Endothelial cell of umbilical vein (primary cell): ENCODE measurements around the gene HID1. TPM values are rescaled to one million over a fixed set of nuclear protein-coding genes. Genes with fewer than 3 reads are reported as not detected.

ENCODE experiments used
- BruUV-seq: library from RNA; stranded (reverse); fragments of 400-500 nt; replicated peaks from 2 replicates; lab custom pipeline; 2021; lab: Mats Ljungman, UMichigan
- CTCF ChIA-PET: fragments of 300-600, 350-600 bp; sonication (Branson Sonifier 250); formaldehyde crosslinking; loops from one replicate; lab custom pipeline; 2021; ENCODE audit warnings: antibody characterized with exemption, inconsistent platforms; lab: Charles Lee
- POLR2A ChIA-PET: fragments of 300-600, 350-600 bp; sonication (Branson Sonifier 250); formaldehyde crosslinking; loops from one replicate; lab custom pipeline; 2021; ENCODE audit warnings: antibody characterized with exemption, inconsistent platforms; lab: Charles Lee
- DNase-seq: peaks from one replicate; pipeline ENCODE4 v3.0.0-alpha.2; 2011; ENCODE audit warnings: low read depth, low spot score
- FAIRE-seq: peaks from 2 replicates; lab custom pipeline; 2011; peaks lifted over from hg19 to GRCh38; lab: Jason Lieb, UNC
- H2AFZ ChIP-seq: 2 replicates; pipeline ENCODE4 v1.6.0; 2012; ENCODE audit warnings: low read depth, low read length, control low read depth, inconsistent platforms
- H3K27ac ChIP-seq: 2 replicates; pipeline ENCODE4 v1.5.1; 2011; ENCODE audit warnings: low read depth, mild to moderate bottlenecking, control low read depth, low read length, moderate library complexity; ENCODE audit not compliant: insufficient read depth
- H3K27me3 ChIP-seq, 2 experiments: 2 replicates each; pipeline versions ENCODE4 v1.6.0 to v1.6.1; 2011; ENCODE audit warnings: low read length in 2 of 2, mixed read lengths in 1 of 2; ENCODE audit not compliant: control insufficient read depth in 2 of 2, insufficient read depth in 2 of 2
- H3K36me3 ChIP-seq, 2 experiments: 2 replicates in 1 of 2; 3 replicates in 1 of 2; pipeline ENCODE4 v1.5.1; 2011; ENCODE audit warnings: low read length in 2 of 2, mild to moderate bottlenecking in 1 of 2, moderate library complexity in 1 of 2; ENCODE audit not compliant: control insufficient read depth in 2 of 2, insufficient read depth in 2 of 2; ENCODE audit errors: extremely low read depth in 1 of 2
- H3K4me1 ChIP-seq: 3 replicates; pipeline ENCODE4 v1.5.1; 2011; ENCODE audit warnings: mild to moderate bottlenecking, low read length; ENCODE audit not compliant: control insufficient read depth, insufficient read depth; ENCODE audit errors: extremely low read depth
- H3K4me2 ChIP-seq: 2 replicates; pipeline ENCODE4 v1.6.1; 2011; ENCODE audit warnings: low read length, control low read depth, mixed read lengths; ENCODE audit not compliant: insufficient read depth
- H3K4me3 ChIP-seq, 3 experiments: fragments of 200-600 bp in 1 of 3; sonication (generic), shearing (Covaris generic) in 1 of 3; replicated peaks in 1 of 3; 2 replicates each; pipeline ENCODE4 v1.5.1; 2011 to 2016; ENCODE audit warnings: control low read depth in 3 of 3, low read length in 3 of 3, mild to moderate bottlenecking in 2 of 3, inconsistent platforms in 1 of 3, low read depth in 1 of 3, moderate library complexity in 1 of 3; ENCODE audit not compliant: insufficient read depth in 1 of 3
- H3K79me2 ChIP-seq: 2 replicates; pipeline ENCODE4 v1.6.0; 2012; ENCODE audit warnings: low read length, inconsistent platforms; ENCODE audit not compliant: control insufficient read depth, insufficient read depth
- H3K9ac ChIP-seq: replicated peaks from 2 replicates; pipeline ENCODE3; 2011; ENCODE audit warnings: low read length, control low read depth; ENCODE audit not compliant: insufficient read depth; ENCODE audit errors: extremely low read depth
- H3K9me1 ChIP-seq: replicated peaks from 3 replicates; pipeline ENCODE4 v1.6.0; 2011; ENCODE audit warnings: mild to moderate bottlenecking, low read length; ENCODE audit not compliant: control insufficient read depth, insufficient read depth; ENCODE audit errors: extremely low read depth
- H3K9me3 ChIP-seq: replicated peaks from 2 replicates; pipeline ENCODE4 v1.5.1; 2012; ENCODE audit warnings: low read length, inconsistent platforms; ENCODE audit not compliant: control insufficient read depth, insufficient read depth
- H4K20me1 ChIP-seq: replicated peaks from 2 replicates; pipeline ENCODE3; 2011; ENCODE audit warnings: mild to moderate bottlenecking, low read length; ENCODE audit not compliant: control insufficient read depth, insufficient read depth; ENCODE audit errors: extremely low read depth
- EZH2 ChIP-seq: IDR thresholded peaks from 2 replicates; pipeline ENCODE4 v1.6.1; 2012; ENCODE audit warnings: borderline replicate concordance, low read depth, mild to moderate bottlenecking, moderate library complexity, low read length, inconsistent platforms; ENCODE audit not compliant: severe bottlenecking
- FOS ChIP-seq: IDR thresholded peaks from 2 replicates; pipeline ENCODE4 v1.6.1; 2011; ENCODE audit warnings: mild to moderate bottlenecking, low read length, moderate library complexity, borderline replicate concordance; ENCODE audit not compliant: insufficient read depth
- GATA2 ChIP-seq: IDR thresholded peaks from 2 replicates; pipeline ENCODE4 v1.7.0; 2011; ENCODE audit warnings: low read depth, mild to moderate bottlenecking, moderate library complexity, mixed read lengths, low read length; ENCODE audit not compliant: insufficient read length, insufficient read depth
- JUN ChIP-seq: IDR thresholded peaks from 2 replicates; pipeline ENCODE4 v1.6.1; 2011; ENCODE audit warnings: borderline replicate concordance, low read depth; ENCODE audit not compliant: insufficient read length, insufficient read depth
- MYC ChIP-seq: IDR thresholded peaks from one replicate; pipeline ENCODE4 v1.6.1; 2011; ENCODE audit warnings: mild to moderate bottlenecking, low read depth, low read length
- POLR2A ChIP-seq: IDR thresholded peaks from 2 replicates; pipeline ENCODE4 v1.6.1; 2012; ENCODE audit warnings: low read depth, mild to moderate bottlenecking, control low read depth, low read length
- POLR2AphosphoS5 ChIP-seq: IDR thresholded peaks from 2 replicates; pipeline ENCODE4 v1.6.1; 2012; ENCODE audit warnings: low read depth, mild to moderate bottlenecking, control low read depth, low read length, moderate library complexity; ENCODE audit not compliant: insufficient read depth
- dilution Hi-C: fragments of 300-500 bp; cut with MboI; formaldehyde crosslinking; loops from one replicate; pipeline ENCODE4 v1.15.0; 2019; ENCODE audit warnings: low sequenced_read_pairs; ENCODE audit not compliant: extremely low pct_ligation_motif_present
- intact Hi-C: fragments of 100-400 bp; cut with micrococcal nuclease; formaldehyde crosslinking; loops from one replicate; pipeline ENCODE4 v1.10.0; 2022
- polyA plus RNA-seq, 4 experiments: library from polyadenylated mRNA; depleted of rRNA in 3 of 4; stranded (reverse) in 3 of 4; unstranded in 1 of 4; fragments of >200 nt; gene quantifications; 2 replicates each; pipeline versions ENCODE4 v1.2.1 to v1.2.3, GENCODE V29; 2011 to 2012; ENCODE audit warnings: missing spikeins in 1 of 4
- total RNA-seq: library from RNA; stranded (reverse); gene quantifications from 2 replicates; pipeline ENCODE4 v1.2.3, GENCODE V29; 2021
- TF ChIP-seq, protein P1 (sequence below): IDR thresholded peaks from 2 replicates; pipeline ENCODE4 v1.6.1; 2011; ENCODE audit not compliant: insufficient read depth, insufficient read length
- TF ChIP-seq, protein P2 (sequence below), 2 donors: IDR thresholded peaks; 1 replicate in 1 of 2; 2 replicates in 1 of 2; pipeline ENCODE4 v1.5.1; 2011; ENCODE audit warnings: low read length in 2 of 2, mild to moderate bottlenecking in 2 of 2, moderate library complexity in 2 of 2, control low read depth in 1 of 2, inconsistent platforms in 1 of 2, low read depth in 1 of 2; ENCODE audit not compliant: insufficient read depth in 1 of 2; ENCODE audit errors: extremely low read depth in 1 of 2

Gene HID1
- total and polyA plus RNA-seq, 2 donors (not counting 3 experiments of a cell fraction or from before 2014, with no cell fraction given) = 41.4 to 53.3 TPM

DNA sequence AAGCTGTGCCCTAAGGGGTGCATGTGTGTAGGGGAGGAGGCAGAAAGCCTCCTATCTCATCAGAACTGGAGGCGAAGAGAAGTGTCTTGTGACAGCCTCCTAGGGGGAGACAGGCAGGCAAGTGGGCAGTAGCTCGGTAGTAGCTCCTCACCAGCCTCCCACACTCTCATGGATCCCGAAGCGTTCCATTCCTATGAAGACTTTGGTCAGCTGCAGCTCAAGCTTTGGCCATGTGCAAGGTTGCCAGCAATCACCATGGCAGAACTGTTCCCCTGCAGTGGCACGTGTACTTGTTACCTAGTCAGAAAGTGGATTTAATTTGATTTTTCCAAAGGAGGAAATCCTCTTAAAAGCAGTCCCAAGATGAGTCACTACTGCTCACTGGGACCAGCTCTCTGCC is 46.6 kb upstream of the HID1 start:
- POLR2A ChIA-PET = no interaction called here
- intact Hi-C loops = no loop called here

More for the DNA sequence above, 46.6 kb upstream of the HID1 start:
- DNase-seq = no peak
- Histone ChIP-seq H3K4me3 (no peak overlapping the region), H3K27ac (no peak overlapping the region), H2AFZ (no peak overlapping the region), H3K79me2 (no peaks in the 10 kb centered on the region), H3K36me3 (peaks cover 5 to 25% of the 10 kb centered on the region in 2 experiments), H3K27me3 (no peaks in the 10 kb centered on the region), H3K9ac (no peak overlapping the region), H3K9me3 (no peaks in the 10 kb centered on the region), H3K9me1 (no peaks in the 10 kb centered on the region), H4K20me1 (no peaks in the 10 kb centered on the region), H3K4me2 (no peak overlapping the region), H3K4me1 (no peaks in the 10 kb centered on the region)
- TF ChIP-seq FOS (no peak), EZH2 (no peak), POLR2A (no peak), MYC (no peak), GATA2 (no peak), POLR2AphosphoS5 (no peak), JUN (no peak)
- TF ChIP-seq, protein P1, sequence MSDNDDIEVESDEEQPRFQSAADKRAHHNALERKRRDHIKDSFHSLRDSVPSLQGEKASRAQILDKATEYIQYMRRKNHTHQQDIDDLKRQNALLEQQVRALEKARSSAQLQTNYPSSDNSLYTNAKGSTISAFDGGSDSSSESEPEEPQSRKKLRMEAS = no peak
- TF ChIP-seq, protein P2, sequence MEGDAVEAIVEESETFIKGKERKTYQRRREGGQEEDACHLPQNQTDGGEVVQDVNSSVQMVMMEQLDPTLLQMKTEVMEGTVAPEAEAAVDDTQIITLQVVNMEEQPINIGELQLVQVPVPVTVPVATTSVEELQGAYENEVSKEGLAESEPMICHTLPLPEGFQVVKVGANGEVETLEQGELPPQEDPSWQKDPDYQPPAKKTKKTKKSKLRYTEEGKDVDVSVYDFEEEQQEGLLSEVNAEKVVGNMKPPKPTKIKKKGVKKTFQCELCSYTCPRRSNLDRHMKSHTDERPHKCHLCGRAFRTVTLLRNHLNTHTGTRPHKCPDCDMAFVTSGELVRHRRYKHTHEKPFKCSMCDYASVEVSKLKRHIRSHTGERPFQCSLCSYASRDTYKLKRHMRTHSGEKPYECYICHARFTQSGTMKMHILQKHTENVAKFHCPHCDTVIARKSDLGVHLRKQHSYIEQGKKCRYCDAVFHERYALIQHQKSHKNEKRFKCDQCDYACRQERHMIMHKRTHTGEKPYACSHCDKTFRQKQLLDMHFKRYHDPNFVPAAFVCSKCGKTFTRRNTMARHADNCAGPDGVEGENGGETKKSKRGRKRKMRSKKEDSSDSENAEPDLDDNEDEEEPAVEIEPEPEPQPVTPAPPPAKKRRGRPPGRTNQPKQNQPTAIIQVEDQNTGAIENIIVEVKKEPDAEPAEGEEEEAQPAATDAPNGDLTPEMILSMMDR (IDR thresholded peaks at IDR 0.05; ENCODE audit: extremely low read depth in 1 of 2, insufficient read depth in 1 of 2, low read depth in 1 of 2, low read length in 2 of 2) = no peak
- no peak for FAIRE-seq
- CTCF ChIA-PET = interaction anchor here (1.3 to 3.2 kb wide), 4 partner anchors 9 to 58 kb away, joined by 4 to 11 read pairs (median 7); partner anchors contain the start of gene CDR2L
- dilution Hi-C loops = no loop called here
- no TSS peak for BruUV-seq
